ENCODE data around the gene SHD. TPM values are rescaled to one million over a fixed set of nuclear protein-coding genes. Genes with fewer than 3 reads are reported as not detected.
A peak's percentile ranks its signal among the peaks of the same experiment; 100 is the strongest.

SHD gene
- total RNA-seq, 3 donors from 2014 or later: not detected

DNA sequence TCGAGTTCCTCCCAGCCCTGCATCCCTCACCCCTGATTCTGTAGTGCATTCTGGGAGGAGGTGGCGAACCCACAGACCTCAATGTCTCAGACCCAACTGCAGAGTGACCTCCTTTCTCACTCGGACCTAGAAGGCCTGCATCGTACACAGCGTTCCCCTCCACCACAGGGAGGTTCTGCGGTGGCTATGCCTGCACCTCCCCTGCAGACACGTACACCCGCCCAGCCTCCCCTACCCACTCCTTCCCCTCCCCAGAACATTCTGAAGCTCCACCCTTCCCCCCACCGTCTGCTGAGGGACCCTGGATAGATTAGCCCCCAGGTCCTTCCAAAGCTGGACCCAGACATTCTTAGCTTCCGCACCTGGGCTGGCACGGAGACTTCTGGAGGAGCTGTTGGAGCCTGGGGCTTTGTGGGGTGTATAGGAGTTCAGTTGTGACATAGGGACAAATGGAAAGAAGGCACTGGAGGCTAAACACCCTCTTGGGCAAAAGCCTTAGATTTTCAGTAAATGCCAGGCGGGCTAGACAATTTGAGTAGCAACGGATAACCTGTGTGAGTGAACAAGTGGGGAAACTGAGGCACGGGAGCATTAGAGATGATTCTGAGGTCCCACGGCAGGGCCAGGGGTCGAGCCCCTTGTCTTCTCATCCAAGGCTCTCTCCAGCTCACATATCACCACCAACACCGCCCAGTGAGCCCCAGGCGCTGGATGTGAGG is 24.9 kb downstream of the SHD start:
- Histone ChIP-seq H3K4me3 (peak overlapping the region in 2 of 3 donors; percentile 46 to 61), H3K9me3 (no peaks in the 10 kb centered on the region), H3K4me1 (no peaks in the 10 kb centered on the region), H3K27me3 (peaks cover 4 to 9% of the 10 kb centered on the region in 2 donors), H3K27ac (no peak overlapping the region), H3K36me3 (no peaks in the 10 kb centered on the region)
- intact Hi-C loops (cut with DNase I; ENCODE audit: low total_unique reads): loop anchor here (10.0 kb wide), 1 partner anchor 649 kb away; no protein-coding TSS in a partner anchor
- DNase-seq (ENCODE audit: low spot score in 2 of 2): no peak
- TF ChIP-seq, protein P1, sequence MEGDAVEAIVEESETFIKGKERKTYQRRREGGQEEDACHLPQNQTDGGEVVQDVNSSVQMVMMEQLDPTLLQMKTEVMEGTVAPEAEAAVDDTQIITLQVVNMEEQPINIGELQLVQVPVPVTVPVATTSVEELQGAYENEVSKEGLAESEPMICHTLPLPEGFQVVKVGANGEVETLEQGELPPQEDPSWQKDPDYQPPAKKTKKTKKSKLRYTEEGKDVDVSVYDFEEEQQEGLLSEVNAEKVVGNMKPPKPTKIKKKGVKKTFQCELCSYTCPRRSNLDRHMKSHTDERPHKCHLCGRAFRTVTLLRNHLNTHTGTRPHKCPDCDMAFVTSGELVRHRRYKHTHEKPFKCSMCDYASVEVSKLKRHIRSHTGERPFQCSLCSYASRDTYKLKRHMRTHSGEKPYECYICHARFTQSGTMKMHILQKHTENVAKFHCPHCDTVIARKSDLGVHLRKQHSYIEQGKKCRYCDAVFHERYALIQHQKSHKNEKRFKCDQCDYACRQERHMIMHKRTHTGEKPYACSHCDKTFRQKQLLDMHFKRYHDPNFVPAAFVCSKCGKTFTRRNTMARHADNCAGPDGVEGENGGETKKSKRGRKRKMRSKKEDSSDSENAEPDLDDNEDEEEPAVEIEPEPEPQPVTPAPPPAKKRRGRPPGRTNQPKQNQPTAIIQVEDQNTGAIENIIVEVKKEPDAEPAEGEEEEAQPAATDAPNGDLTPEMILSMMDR (IDR thresholded peaks at IDR 0.05): no peak
- TF ChIP-seq POLR2AphosphoS5 (IDR thresholded peaks at IDR 0.05) (no peak), POLR2A (IDR thresholded peaks at IDR 0.05) (no peak)

DNA sequence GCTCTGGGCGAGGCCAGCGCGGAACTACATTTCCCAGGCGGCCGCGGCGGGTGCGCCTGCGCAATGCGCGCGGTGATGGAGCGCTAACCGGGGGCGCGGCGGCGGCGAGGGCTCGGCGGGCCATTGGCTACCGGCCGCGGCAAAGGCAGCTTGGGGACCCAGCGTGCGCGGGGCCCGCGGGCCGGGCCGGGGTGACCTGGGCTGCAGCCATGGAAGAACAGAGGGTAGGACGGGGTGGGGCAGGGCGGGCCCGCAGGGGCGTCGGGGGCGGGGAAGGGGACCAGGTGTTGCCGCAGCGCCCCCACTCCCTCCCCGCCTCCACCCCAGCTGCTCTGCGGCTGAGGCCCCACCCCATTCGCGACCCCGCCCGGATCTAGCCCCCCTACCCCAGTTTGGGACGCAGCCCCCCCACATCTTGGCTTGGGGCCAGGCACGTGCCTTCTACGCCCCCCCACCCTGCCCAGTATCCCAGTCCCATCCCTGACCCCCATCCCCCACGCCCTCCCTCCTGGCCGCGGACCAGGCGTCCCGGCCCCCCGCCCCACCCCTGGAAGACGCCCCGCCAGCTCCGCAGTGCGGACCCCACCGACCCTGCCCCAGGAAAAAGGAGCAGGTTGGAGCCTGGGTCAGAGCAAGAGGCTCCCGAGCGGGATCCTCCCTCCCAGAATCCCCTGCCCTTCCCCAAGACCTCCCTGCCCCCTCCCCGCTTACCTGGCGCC is 25.6 kb downstream of the SHD start, which contains the start of gene FSD1:
FSD1 (plus strand) TSS at position 61 of the 719 bp plus-strand sequence; CDS start at position 210, 149 bp downstream.
- H3K4me3 ChIP-seq: peak within 1 kb of the TSS in 2 of 3 donors; percentile 46 to 61

DNA sequence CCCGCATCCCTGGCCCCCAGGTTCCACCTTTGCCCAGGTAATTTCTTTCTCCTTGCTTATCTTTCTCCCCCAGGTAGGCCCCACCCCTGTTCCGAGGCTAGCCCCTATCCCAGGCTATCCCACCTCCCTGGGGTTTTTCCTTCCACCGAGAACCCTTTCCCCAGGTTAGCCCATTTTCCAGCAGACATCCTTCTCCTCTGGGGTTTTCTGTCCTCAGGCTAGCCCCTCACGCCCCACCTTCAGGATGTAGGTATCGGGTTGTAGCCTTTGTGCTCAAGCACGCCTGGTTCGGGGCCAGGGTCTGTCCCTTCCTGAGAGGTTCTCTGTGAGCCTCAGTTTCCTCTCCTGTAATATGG is 26.2 kb downstream of the SHD start:
- peaks cover 4 to 9% of the 10 kb centered on the region in 2 donors for H3K27me3 ChIP-seq
- DNase-seq (ENCODE audit: low spot score in 2 of 2): no peak
- intact Hi-C loops (cut with DNase I; ENCODE audit: low total_unique reads): loop anchor here (10.0 kb wide), 1 partner anchor 650 kb away; no protein-coding TSS in a partner anchor
- H3K36me3 ChIP-seq: no peaks in the 10 kb centered on the region
- no peak overlapping the region for H3K4me3 ChIP-seq
- no peak overlapping the region for H3K27ac ChIP-seq
- TF ChIP-seq POLR2AphosphoS5 (IDR thresholded peaks at IDR 0.05) (no peak), POLR2A (IDR thresholded peaks at IDR 0.05) (no peak)
- TF ChIP-seq, protein P1 (IDR thresholded peaks at IDR 0.05): no peak
- no peaks in the 10 kb centered on the region for H3K4me1 ChIP-seq
- no peaks in the 10 kb centered on the region for H3K9me3 ChIP-seq

More for the DNA sequence above, 25.6 kb downstream of the SHD start, which contains the start of gene FSD1:
- H3K27ac ChIP-seq: no peak within 1 kb of the TSS
- TF ChIP-seq POLR2A (IDR thresholded peaks at IDR 0.05): no peak
- TF ChIP-seq, protein P1 (IDR thresholded peaks at IDR 0.05): no peak
- no peak for TF ChIP-seq POLR2AphosphoS5 (IDR thresholded peaks at IDR 0.05)
- intact Hi-C loops (cut with DNase I; ENCODE audit: low total_unique reads): loop anchor here (10.0 kb wide), 1 partner anchor 650 kb away; no protein-coding TSS in a partner anchor
- H3K9me3 ChIP-seq: no peaks in the 10 kb centered on the region
- no peak for DNase-seq (ENCODE audit: low spot score in 2 of 2)
- H3K36me3 ChIP-seq: no peaks in the 10 kb centered on the region
- H3K4me1 ChIP-seq: no peaks in the 10 kb centered on the region
- peaks cover 4 to 9% of the 10 kb centered on the region in 2 donors for H3K27me3 ChIP-seq

DNA sequence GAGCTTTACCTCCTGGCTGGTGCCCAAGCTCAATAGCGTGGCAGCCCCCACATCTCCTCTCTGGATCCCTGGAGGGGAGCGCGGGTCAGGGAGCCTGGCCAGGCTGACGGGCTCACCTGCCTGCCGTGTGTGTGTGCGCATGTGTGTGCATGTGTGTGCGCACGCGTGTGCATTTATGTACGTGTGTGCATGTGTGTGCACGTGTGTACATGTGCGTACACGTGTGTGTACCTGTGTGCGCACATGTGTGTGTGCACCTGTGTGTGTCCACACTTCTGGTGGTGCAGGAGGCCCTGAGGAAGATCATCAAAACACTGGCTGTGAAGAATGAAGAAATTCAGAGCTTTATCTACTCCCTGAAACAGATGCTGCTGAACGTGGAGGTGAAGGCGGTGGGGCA is 26.6 kb downstream of the SHD start:
- TF ChIP-seq POLR2A (IDR thresholded peaks at IDR 0.05) (no peak), POLR2AphosphoS5 (IDR thresholded peaks at IDR 0.05) (no peak)
- TF ChIP-seq, protein P1 (IDR thresholded peaks at IDR 0.05): no peak
- no peaks in the 10 kb centered on the region for H3K36me3 ChIP-seq
- intact Hi-C loops (cut with DNase I; ENCODE audit: low total_unique reads): loop anchor here (10.0 kb wide), 1 partner anchor 651 kb away; no protein-coding TSS in a partner anchor
- H3K4me3 ChIP-seq: no peak overlapping the region
- no peaks in the 10 kb centered on the region for H3K4me1 ChIP-seq
- no peak overlapping the region for H3K27ac ChIP-seq
- H3K9me3 ChIP-seq: no peaks in the 10 kb centered on the region
- no peak for DNase-seq (ENCODE audit: low spot score in 2 of 2)
- peaks cover 4 to 9% of the 10 kb centered on the region in 2 donors for H3K27me3 ChIP-seq
